ACC112 (cell line): ENCODE results near the gene SLC35B2.

ENCODE experiments used
- H2AFZ ChIP-seq: fragments of 200-600 bp; sonication (generic); one replicate; pipeline ENCODE4 v1.6.0; 2017; ENCODE audit warnings: antibody characterized with exemption, low read length; ENCODE audit not compliant: unreplicated experiment
- H3K27ac ChIP-seq: fragments of 200-600 bp; sonication (generic); 2 replicates; pipeline ENCODE4 v1.5.1; 2014; ENCODE audit warnings: low read depth, mild to moderate bottlenecking, antibody characterized with exemption, low read length, moderate library complexity
- H3K27me3 ChIP-seq: fragments of 200-600 bp; sonication (generic); 2 replicates; pipeline ENCODE4 v1.6.1; 2014; ENCODE audit warnings: mild to moderate bottlenecking, antibody characterized with exemption, low read length, moderate library complexity, mixed read lengths; ENCODE audit not compliant: insufficient read depth
- H3K36me3 ChIP-seq: fragments of 200-600 bp; sonication (generic); 2 replicates; pipeline ENCODE4 v1.6.1; 2016; ENCODE audit warnings: mild to moderate bottlenecking, antibody characterized with exemption, low read length, moderate library complexity, mixed read lengths; ENCODE audit not compliant: insufficient read depth
- H3K4me1 ChIP-seq: fragments of 200-600 bp; sonication (generic); one replicate; pipeline ENCODE4 v1.6.1; 2016; ENCODE audit warnings: low read length, mixed read lengths; ENCODE audit not compliant: insufficient read depth, unreplicated experiment, control insufficient read depth
- H3K4me3 ChIP-seq: fragments of 200-600 bp; sonication (generic); 2 replicates; pipeline ENCODE4 v1.5.1; 2014; ENCODE audit warnings: mild to moderate bottlenecking, low read depth, low read length
- H3K79me2 ChIP-seq: fragments of 200-600 bp; sonication (generic); one replicate; pipeline ENCODE4 v1.6.0; 2016; ENCODE audit warnings: low read length; ENCODE audit not compliant: control insufficient read depth, unreplicated experiment, insufficient read depth

Gene SLC35B2

GRCh38 chr6:44298864-44299263, 41.5 kb upstream of the SLC35B2 start:
- Histone ChIP-seq H2AFZ (no peak overlapping the region), H3K4me3 (no peak overlapping the region), H3K27me3 (peaks cover 41% of the 10 kb centered on the region), H3K79me2 (no peaks in the 10 kb centered on the region), H3K36me3 (no peaks in the 10 kb centered on the region), H3K27ac (no peak overlapping the region), H3K4me1 (peaks cover 4% of the 10 kb centered on the region)

- peak overlapping the region; percentile 67; the same call in 1 of the 2 replicates for H3K4me3 ChIP-seq
- H3K27ac ChIP-seq = no peak overlapping the region
- H3K36me3 ChIP-seq = no peaks in the 10 kb centered on the region
- peaks cover 46% of the 10 kb centered on the region for H3K27me3 ChIP-seq
- H3K79me2 ChIP-seq = no peaks in the 10 kb centered on the region
- peaks cover 4% of the 10 kb centered on the region for H3K4me1 ChIP-seq
- H2AFZ ChIP-seq = no peak overlapping the region
These were observed 40.9 kb upstream of the SLC35B2 start for GRCh38 chr6:44298055-44298803.

GRCh38 chr6:44297063-44298038, 40.0 kb upstream of the SLC35B2 start:
- Histone ChIP-seq H3K4me1 (peaks cover 4% of the 10 kb centered on the region), H3K27ac (no peak overlapping the region), H3K27me3 (peaks cover 53% of the 10 kb centered on the region), H2AFZ (no peak overlapping the region), H3K36me3 (no peaks in the 10 kb centered on the region), H3K4me3 (peak overlapping the region; percentile 67), H3K79me2 (no peaks in the 10 kb centered on the region)

GRCh38 chr6:44294832-44295791, 37.8 kb upstream of the SLC35B2 start:
- H3K79me2 ChIP-seq = no peaks in the 10 kb centered on the region
- H2AFZ ChIP-seq = no peak overlapping the region
- no peak overlapping the region for H3K27ac ChIP-seq
- no peaks in the 10 kb centered on the region for H3K36me3 ChIP-seq
- no peaks in the 10 kb centered on the region for H3K4me1 ChIP-seq
- H3K27me3 ChIP-seq = peaks cover 76% of the 10 kb centered on the region
- H3K4me3 ChIP-seq = no peak overlapping the region

GRCh38 chr6:44292661-44293365, 35.5 kb upstream of the SLC35B2 start:
- no peaks in the 10 kb centered on the region for H3K79me2 ChIP-seq
- no peaks in the 10 kb centered on the region for H3K36me3 ChIP-seq
- peaks cover 84% of the 10 kb centered on the region for H3K27me3 ChIP-seq
- no peak overlapping the region for H3K27ac ChIP-seq
- no peaks in the 10 kb centered on the region for H3K4me1 ChIP-seq
- H3K4me3 ChIP-seq = no peak overlapping the region
- no peak overlapping the region for H2AFZ ChIP-seq

- Histone ChIP-seq H3K79me2 (no peaks in the 10 kb centered on the region), H3K27me3 (peaks cover 84% of the 10 kb centered on the region), H3K4me1 (no peaks in the 10 kb centered on the region), H3K36me3 (no peaks in the 10 kb centered on the region), H3K27ac (no peak overlapping the region), H3K4me3 (no peak overlapping the region), H2AFZ (no peak overlapping the region)
These were observed 34.5 kb upstream of the SLC35B2 start for GRCh38 chr6:44291841-44292240.

GRCh38 chr6:44289726-44290260, 32.5 kb upstream of the SLC35B2 start:
- H3K4me3 ChIP-seq = no peak overlapping the region
- H3K36me3 ChIP-seq = no peaks in the 10 kb centered on the region
- no peak overlapping the region for H3K27ac ChIP-seq
- no peaks in the 10 kb centered on the region for H3K4me1 ChIP-seq
- H2AFZ ChIP-seq = no peak overlapping the region
- peaks cover 84% of the 10 kb centered on the region for H3K27me3 ChIP-seq
- no peaks in the 10 kb centered on the region for H3K79me2 ChIP-seq

- Histone ChIP-seq H3K27me3 (peaks cover 90% of the 10 kb centered on the region), H2AFZ (no peak overlapping the region), H3K4me3 (no peak overlapping the region), H3K36me3 (no peaks in the 10 kb centered on the region), H3K79me2 (no peaks in the 10 kb centered on the region), H3K4me1 (no peaks in the 10 kb centered on the region), H3K27ac (no peak overlapping the region)
These were observed 29.4 kb upstream of the SLC35B2 start for GRCh38 chr6:44286747-44287146.

GRCh38 chr6:44286285-44286565, 28.9 kb upstream of the SLC35B2 start:
- H3K4me3 ChIP-seq = no peak overlapping the region
- no peaks in the 10 kb centered on the region for H3K36me3 ChIP-seq
- H3K27me3 ChIP-seq = peaks cover 85% of the 10 kb centered on the region
- H3K4me1 ChIP-seq = no peaks in the 10 kb centered on the region
- no peaks in the 10 kb centered on the region for H3K79me2 ChIP-seq
- no peak overlapping the region for H2AFZ ChIP-seq
- no peak overlapping the region for H3K27ac ChIP-seq
